ENCODE measurements around the gene RELT.

DNA sequence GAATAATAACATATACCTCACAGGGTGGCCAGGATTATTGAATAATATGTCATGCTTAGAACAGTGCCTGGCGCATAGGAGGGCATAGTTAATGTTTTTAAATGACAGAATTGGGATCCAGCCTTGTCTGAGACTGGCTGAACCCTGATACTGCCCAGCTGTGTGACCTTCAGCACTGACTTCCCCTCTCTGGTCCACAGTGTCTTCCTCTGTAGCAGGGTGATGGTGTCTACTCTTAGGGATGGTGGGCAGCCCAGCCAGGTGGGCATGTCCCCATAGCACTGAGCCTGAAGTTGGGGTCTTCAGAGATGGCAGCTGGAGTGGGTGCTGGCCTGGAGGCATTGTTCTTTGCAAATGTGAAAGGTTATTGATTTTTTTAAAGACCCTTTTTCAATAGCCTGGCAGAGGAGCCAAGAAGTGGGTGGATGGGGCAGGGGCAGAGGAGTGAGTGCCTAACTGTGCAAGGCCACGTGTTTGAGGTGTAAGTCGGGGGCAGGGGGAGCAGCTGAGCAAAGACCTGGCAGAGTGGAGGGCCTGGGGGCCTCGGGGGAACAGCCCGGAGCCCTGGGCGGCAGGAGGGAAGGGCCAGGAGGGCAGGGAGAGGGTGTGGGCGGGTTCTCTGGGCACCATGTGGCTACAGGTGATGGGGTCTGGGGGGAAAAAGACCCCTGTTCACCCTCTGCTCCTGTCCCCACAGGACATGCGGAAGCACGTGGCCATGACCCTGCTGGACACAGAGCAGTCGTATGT is 29.8 kb upstream of the RELT start:
- no peak for TF ChIP-seq TCF7L2 (IDR thresholded peaks at IDR 0.05; ENCODE audit: borderline replicate concordance, extremely low read depth, insufficient read depth, insufficient read length)
- TF ChIP-seq CTCF (IDR thresholded peaks at IDR 0.05 in 2 of 3, conservative IDR thresholded peaks at IDR 0.05 in 1 of 3; ENCODE audit: borderline replicate concordance in 1 of 3, insufficient read depth in 1 of 3, low read depth in 2 of 3, low read length in 2 of 3): no peak
- TF ChIP-seq, protein P1, sequence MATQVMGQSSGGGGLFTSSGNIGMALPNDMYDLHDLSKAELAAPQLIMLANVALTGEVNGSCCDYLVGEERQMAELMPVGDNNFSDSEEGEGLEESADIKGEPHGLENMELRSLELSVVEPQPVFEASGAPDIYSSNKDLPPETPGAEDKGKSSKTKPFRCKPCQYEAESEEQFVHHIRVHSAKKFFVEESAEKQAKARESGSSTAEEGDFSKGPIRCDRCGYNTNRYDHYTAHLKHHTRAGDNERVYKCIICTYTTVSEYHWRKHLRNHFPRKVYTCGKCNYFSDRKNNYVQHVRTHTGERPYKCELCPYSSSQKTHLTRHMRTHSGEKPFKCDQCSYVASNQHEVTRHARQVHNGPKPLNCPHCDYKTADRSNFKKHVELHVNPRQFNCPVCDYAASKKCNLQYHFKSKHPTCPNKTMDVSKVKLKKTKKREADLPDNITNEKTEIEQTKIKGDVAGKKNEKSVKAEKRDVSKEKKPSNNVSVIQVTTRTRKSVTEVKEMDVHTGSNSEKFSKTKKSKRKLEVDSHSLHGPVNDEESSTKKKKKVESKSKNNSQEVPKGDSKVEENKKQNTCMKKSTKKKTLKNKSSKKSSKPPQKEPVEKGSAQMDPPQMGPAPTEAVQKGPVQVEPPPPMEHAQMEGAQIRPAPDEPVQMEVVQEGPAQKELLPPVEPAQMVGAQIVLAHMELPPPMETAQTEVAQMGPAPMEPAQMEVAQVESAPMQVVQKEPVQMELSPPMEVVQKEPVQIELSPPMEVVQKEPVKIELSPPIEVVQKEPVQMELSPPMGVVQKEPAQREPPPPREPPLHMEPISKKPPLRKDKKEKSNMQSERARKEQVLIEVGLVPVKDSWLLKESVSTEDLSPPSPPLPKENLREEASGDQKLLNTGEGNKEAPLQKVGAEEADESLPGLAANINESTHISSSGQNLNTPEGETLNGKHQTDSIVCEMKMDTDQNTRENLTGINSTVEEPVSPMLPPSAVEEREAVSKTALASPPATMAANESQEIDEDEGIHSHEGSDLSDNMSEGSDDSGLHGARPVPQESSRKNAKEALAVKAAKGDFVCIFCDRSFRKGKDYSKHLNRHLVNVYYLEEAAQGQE (IDR thresholded peaks at IDR 0.05; ENCODE audit: low read depth): no peak
- no peak for TF ChIP-seq POLR2AphosphoS5 (IDR thresholded peaks at IDR 0.05; ENCODE audit: low read depth, low read length)
- TF ChIP-seq SP1 (IDR thresholded peaks at IDR 0.05; ENCODE audit: low read depth): no peak
